GM23338 (cell line): Measurements from ENCODE around the gene RALGPS1.

Experiments
- CREB1 ChIP-seq: fragments of 250-450 bp; sonication (Bioruptor Pico); IDR thresholded peaks from 2 replicates; pipeline ENCODE4 v1.5.0; 2020; ENCODE audit warnings: low read depth, mild to moderate bottlenecking, moderate library complexity
- EZH2 ChIP-seq: fragments of 200-600 bp; sonication (generic); IDR thresholded peaks from one replicate; pipeline ENCODE4 v1.8.0; 2017; ENCODE audit warnings: antibody characterized with exemption, mild to moderate bottlenecking, low read depth; ENCODE audit not compliant: unreplicated experiment
- EZH2phosphoT487 ChIP-seq: fragments of 200-600 bp; sonication (generic); IDR thresholded peaks from one replicate; pipeline ENCODE4 v1.8.1; 2018; ENCODE audit warnings: antibody characterized with exemption; ENCODE audit not compliant: unreplicated experiment
- JUNB ChIP-seq: IDR thresholded peaks from one replicate; pipeline ENCODE4 v1.6.1; 2016; ENCODE audit warnings: antibody characterized with exemption; ENCODE audit not compliant: unreplicated experiment
- POLR2AphosphoS5 ChIP-seq: IDR thresholded peaks from 2 replicates; pipeline ENCODE4 v1.6.1; 2016; ENCODE audit warnings: antibody characterized with exemption, low read depth
- REST ChIP-seq: IDR thresholded peaks from one replicate; pipeline ENCODE4 v1.6.1; 2018; ENCODE audit warnings: antibody characterized with exemption; ENCODE audit not compliant: unreplicated experiment
- ZNF114 ChIP-seq: fragments of 250-450 bp; sonication (Bioruptor Pico); IDR thresholded peaks from 2 replicates; pipeline ENCODE4 v1.5.0; 2020; ENCODE audit warnings: mild to moderate bottlenecking, moderate library complexity
- ZNF331 ChIP-seq: fragments of 250-450 bp; sonication (Bioruptor Pico); IDR thresholded peaks from 2 replicates; pipeline ENCODE4 v1.5.0; 2020; ENCODE audit warnings: low read depth, mild to moderate bottlenecking, moderate library complexity
- TF ChIP-seq, protein P1 (sequence below), 2 experiments: fragments of 200-600 bp in 1 of 2; sonication (generic) in 1 of 2; conservative IDR thresholded peaks; 2 replicates each; pipeline versions ENCODE4 v1.5.1 to v1.6.1; 2016 to 2017; ENCODE audit warnings: antibody characterized with exemption in 2 of 2, low read depth in 2 of 2, mild to moderate bottlenecking in 2 of 2, moderate library complexity in 1 of 2
- TF ChIP-seq, protein P2 (sequence below): fragments of 250-450 bp; sonication (Bioruptor Pico); IDR thresholded peaks from 2 replicates; pipeline ENCODE4 v1.5.0; 2020; ENCODE audit warnings: mild to moderate bottlenecking, moderate library complexity
- TF ChIP-seq, protein P3 (sequence below): IDR thresholded peaks from 2 replicates; pipeline ENCODE4 v1.6.1; 2016; ENCODE audit warnings: antibody characterized with exemption

DNA sequence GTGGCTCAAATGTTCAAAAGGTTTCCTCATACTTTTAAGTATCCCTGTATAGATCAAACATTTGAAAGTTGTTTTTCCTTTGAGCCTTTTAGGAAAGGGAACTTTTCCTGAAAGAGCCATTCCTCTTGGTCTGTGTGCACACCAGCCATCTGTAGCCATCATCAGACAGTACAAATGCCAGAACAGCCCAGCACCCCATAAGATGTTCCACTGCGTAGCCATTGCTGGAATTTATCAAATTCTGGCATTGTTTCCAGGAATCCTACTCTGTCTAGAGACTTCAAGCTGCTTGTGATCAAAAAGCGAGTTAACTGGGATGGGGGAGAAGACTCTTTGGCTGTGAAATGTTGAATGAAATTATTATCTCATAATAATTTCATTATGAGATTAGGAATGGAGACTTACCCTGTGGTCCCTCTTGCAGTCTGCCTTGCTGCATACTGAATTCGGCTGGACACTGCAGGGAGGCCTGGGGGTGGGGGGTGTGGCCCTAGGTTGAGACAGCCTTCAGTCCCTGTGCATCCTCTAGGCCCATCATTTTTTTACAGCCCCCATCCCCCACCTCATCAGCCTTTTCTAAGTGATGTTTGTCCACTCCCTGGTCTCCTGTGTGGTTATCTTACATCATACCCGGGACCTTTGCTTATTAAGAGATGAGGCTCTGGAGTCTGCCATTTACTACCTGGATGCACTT, 99.8 kb downstream of the RALGPS1 start:
- TF ChIP-seq EZH2: no peak
- TF ChIP-seq, protein P1, sequence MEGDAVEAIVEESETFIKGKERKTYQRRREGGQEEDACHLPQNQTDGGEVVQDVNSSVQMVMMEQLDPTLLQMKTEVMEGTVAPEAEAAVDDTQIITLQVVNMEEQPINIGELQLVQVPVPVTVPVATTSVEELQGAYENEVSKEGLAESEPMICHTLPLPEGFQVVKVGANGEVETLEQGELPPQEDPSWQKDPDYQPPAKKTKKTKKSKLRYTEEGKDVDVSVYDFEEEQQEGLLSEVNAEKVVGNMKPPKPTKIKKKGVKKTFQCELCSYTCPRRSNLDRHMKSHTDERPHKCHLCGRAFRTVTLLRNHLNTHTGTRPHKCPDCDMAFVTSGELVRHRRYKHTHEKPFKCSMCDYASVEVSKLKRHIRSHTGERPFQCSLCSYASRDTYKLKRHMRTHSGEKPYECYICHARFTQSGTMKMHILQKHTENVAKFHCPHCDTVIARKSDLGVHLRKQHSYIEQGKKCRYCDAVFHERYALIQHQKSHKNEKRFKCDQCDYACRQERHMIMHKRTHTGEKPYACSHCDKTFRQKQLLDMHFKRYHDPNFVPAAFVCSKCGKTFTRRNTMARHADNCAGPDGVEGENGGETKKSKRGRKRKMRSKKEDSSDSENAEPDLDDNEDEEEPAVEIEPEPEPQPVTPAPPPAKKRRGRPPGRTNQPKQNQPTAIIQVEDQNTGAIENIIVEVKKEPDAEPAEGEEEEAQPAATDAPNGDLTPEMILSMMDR (conservative IDR thresholded peaks at IDR 0.05; ENCODE audit: low read depth in 2 of 2): no peak
- no peak for TF ChIP-seq EZH2phosphoT487
- no peak for TF ChIP-seq POLR2AphosphoS5
- no peak for TF ChIP-seq ZNF331 (CRISPR knock-in tag)
- TF ChIP-seq JUNB: no peak
- TF ChIP-seq CREB1 (CRISPR knock-in tag): no peak
- TF ChIP-seq REST: no peak
- no peak for TF ChIP-seq ZNF114
- TF ChIP-seq, protein P2, sequence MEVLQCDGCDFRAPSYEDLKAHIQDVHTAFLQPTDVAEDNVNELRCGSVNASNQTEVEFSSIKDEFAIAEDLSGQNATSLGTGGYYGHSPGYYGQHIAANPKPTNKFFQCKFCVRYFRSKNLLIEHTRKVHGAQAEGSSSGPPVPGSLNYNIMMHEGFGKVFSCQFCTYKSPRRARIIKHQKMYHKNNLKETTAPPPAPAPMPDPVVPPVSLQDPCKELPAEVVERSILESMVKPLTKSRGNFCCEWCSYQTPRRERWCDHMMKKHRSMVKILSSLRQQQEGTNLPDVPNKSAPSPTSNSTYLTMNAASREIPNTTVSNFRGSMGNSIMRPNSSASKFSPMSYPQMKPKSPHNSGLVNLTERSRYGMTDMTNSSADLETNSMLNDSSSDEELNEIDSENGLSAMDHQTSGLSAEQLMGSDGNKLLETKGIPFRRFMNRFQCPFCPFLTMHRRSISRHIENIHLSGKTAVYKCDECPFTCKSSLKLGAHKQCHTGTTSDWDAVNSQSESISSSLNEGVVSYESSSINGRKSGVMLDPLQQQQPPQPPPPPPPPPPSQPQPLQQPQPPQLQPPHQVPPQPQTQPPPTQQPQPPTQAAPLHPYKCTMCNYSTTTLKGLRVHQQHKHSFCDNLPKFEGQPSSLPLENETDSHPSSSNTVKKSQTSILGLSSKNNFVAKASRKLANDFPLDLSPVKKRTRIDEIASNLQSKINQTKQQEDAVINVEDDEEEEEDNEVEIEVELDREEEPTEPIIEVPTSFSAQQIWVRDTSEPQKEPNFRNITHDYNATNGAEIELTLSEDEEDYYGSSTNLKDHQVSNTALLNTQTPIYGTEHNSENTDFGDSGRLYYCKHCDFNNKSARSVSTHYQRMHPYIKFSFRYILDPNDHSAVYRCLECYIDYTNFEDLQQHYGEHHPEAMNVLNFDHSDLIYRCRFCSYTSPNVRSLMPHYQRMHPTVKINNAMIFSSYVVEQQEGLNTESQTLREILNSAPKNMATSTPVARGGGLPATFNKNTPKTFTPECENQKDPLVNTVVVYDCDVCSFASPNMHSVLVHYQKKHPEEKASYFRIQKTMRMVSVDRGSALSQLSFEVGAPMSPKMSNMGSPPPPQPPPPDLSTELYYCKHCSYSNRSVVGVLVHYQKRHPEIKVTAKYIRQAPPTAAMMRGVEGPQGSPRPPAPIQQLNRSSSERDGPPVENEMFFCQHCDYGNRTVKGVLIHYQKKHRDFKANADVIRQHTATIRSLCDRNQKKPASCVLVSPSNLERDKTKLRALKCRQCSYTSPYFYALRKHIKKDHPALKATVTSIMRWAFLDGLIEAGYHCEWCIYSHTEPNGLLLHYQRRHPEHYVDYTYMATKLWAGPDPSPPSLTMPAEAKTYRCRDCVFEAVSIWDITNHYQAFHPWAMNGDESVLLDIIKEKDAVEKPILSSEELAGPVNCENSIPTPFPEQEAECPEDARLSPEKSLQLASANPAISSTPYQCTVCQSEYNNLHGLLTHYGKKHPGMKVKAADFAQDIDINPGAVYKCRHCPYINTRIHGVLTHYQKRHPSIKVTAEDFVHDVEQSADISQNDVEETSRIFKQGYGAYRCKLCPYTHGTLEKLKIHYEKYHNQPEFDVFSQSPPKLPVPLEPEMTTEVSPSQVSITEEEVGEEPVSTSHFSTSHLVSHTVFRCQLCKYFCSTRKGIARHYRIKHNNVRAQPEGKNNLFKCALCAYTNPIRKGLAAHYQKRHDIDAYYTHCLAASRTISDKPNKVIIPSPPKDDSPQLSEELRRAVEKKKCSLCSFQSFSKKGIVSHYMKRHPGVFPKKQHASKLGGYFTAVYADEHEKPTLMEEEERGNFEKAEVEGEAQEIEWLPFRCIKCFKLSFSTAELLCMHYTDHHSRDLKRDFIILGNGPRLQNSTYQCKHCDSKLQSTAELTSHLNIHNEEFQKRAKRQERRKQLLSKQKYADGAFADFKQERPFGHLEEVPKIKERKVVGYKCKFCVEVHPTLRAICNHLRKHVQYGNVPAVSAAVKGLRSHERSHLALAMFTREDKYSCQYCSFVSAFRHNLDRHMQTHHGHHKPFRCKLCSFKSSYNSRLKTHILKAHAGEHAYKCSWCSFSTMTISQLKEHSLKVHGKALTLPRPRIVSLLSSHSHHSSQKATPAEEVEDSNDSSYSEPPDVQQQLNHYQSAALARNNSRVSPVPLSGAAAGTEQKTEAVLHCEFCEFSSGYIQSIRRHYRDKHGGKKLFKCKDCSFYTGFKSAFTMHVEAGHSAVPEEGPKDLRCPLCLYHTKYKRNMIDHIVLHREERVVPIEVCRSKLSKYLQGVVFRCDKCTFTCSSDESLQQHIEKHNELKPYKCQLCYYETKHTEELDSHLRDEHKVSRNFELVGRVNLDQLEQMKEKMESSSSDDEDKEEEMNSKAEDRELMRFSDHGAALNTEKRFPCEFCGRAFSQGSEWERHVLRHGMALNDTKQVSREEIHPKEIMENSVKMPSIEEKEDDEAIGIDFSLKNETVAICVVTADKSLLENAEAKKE (CRISPR knock-in tag): no peak
- TF ChIP-seq, protein P3, sequence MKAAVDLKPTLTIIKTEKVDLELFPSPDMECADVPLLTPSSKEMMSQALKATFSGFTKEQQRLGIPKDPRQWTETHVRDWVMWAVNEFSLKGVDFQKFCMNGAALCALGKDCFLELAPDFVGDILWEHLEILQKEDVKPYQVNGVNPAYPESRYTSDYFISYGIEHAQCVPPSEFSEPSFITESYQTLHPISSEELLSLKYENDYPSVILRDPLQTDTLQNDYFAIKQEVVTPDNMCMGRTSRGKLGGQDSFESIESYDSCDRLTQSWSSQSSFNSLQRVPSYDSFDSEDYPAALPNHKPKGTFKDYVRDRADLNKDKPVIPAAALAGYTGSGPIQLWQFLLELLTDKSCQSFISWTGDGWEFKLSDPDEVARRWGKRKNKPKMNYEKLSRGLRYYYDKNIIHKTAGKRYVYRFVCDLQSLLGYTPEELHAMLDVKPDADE: no peak
